Natural killer cell (primary cell): Measurements from ENCODE around the gene KRTAP9-1. TPM values are rescaled to one million over a fixed set of nuclear protein-coding genes. Genes with fewer than 3 reads are reported as not detected.
"Not testable (repeated sequence)": the region's sequence is repeated elsewhere in the genome, so short reads cannot be mapped to it uniquely, and the experiment has no call there.

Experiments
- ATAC-seq, 3 donors: fragments of 150-1000 bp in 2 of 3; fragments of 200-7000 bp in 1 of 3; cut with Tn5 transposase; 1 replicate in 1 of 3; 2 replicates in 2 of 3; pipeline ENCODE4 v1.10.0; 2021; ENCODE audit warnings: mild to moderate bottlenecking in 2 of 3, moderate library complexity in 2 of 3
- DNase-seq, 2 donors: peaks; one replicate each; pipeline versions ENCODE4 v3.0.0 to v3.0.0-alpha.2; 2013 to 2021; ENCODE audit warnings: mixed read lengths in 1 of 2
- H3K27ac ChIP-seq: one replicate; pipeline ENCODE4 v1.5.1; 2013; ENCODE audit warnings: mild to moderate bottlenecking, low read length
- H3K27me3 ChIP-seq: one replicate; pipeline ENCODE4 v1.6.1; 2013; ENCODE audit warnings: low read length; ENCODE audit not compliant: control insufficient read depth, insufficient read depth
- H3K36me3 ChIP-seq: one replicate; pipeline ENCODE4 v1.6.1; 2013; ENCODE audit warnings: low read length; ENCODE audit not compliant: control insufficient read depth, insufficient read depth
- H3K4me1 ChIP-seq: one replicate; pipeline ENCODE4 v1.6.1; 2013; ENCODE audit warnings: low read length; ENCODE audit not compliant: control insufficient read depth, insufficient read depth
- H3K4me3 ChIP-seq: one replicate; pipeline ENCODE4 v1.5.1; 2013; ENCODE audit warnings: low read length
- H3K9me3 ChIP-seq: one replicate; pipeline ENCODE4 v1.6.1; 2013; ENCODE audit warnings: low read length; ENCODE audit not compliant: control insufficient read depth, insufficient read depth
- H3K27ac Mint-ChIP-seq, 2 donors: one replicate each; pipeline ENCODE4 v1.8.0; 2022; ENCODE audit warnings: mild to moderate bottlenecking in 2 of 2, mixed read lengths in 2 of 2, moderate library complexity in 1 of 2
- H3K27me3 Mint-ChIP-seq, 2 donors: one replicate each; pipeline ENCODE4 v1.8.0; 2022; ENCODE audit warnings: low read depth in 2 of 2, mixed read lengths in 2 of 2
- H3K36me3 Mint-ChIP-seq: one replicate; pipeline ENCODE4 v1.8.0; 2022; ENCODE audit warnings: mixed read lengths
- H3K4me1 Mint-ChIP-seq, 2 donors: one replicate each; pipeline ENCODE4 v1.8.0; 2022; ENCODE audit warnings: mixed read lengths in 2 of 2
- H3K4me3 Mint-ChIP-seq: one replicate; pipeline ENCODE4 v1.8.0; 2022; ENCODE audit warnings: mild to moderate bottlenecking, moderate library complexity, mixed read lengths
- H3K9me3 Mint-ChIP-seq, 2 donors: one replicate each; pipeline ENCODE4 v1.8.0; 2022; ENCODE audit warnings: mixed read lengths in 2 of 2
- WGBS: methylation state at CpG from one replicate; pipeline ENCODE4 v1.1.7; 2013; ENCODE audit warnings: missing lambda C conversion rate; ENCODE audit not compliant: insufficient coverage; 5-methylcytosine and 5-hydroxymethylcytosine counted together
- intact Hi-C: fragments of 100-400 bp; cut with micrococcal nuclease; formaldehyde crosslinking; loops from one replicate; pipeline ENCODE4 v1.14.2; 2022
- total RNA-seq, 4 donors: library from RNA; stranded (reverse); fragments of 120-200 nt in 1 of 4; gene quantifications; one replicate each; pipeline versions ENCODE4 v1.2.3 to v1.2.4, GENCODE V29; 2013 to 2022
- TF ChIP-seq, protein P1 (sequence below): fragments of 200-600 bp; IDR thresholded peaks from one replicate; pipeline ENCODE4 v1.8.0; 2022; ENCODE audit warnings: antibody characterized with exemption

The KRTAP9-1 gene
- total RNA-seq, 3 donors from 2014 or later (not counting 1 experiment from before 2014, with no cell fraction given): not detected

DNA sequence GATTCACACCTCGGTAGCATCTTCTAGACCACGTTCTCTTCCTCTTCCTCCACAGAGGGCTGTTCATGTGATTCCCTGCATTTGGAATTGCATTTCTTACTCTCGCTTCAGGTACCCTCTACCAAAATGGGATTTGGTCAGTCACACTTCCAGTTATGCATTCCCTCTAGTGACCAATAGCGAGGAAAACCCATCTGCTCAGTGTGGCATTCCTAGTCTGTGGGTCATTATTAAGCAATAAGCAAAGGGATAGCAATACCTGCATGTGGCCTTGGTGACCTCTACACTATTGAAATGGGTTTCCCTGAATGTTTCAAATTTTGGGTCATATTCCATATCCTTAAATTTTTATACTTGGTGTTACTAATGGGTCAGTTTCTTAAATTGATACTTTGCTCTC, 39.7 kb upstream of the KRTAP9-1 start:
- peaks cover 21 to 26% of the 10 kb centered on the region in 2 donors for H3K27me3 Mint-ChIP-seq
- no peaks in the 10 kb centered on the region for H3K4me1 Mint-ChIP-seq
- 90% methylated on average over 4 of the region's 4 CpGs for WGBS
- Histone ChIP-seq H3K4me1 (no peaks in the 10 kb centered on the region), H3K9me3 (no peaks in the 10 kb centered on the region), H3K4me3 (no peak overlapping the region), H3K36me3 (no peaks in the 10 kb centered on the region), H3K27ac (no peak overlapping the region), H3K27me3 (no peaks in the 10 kb centered on the region)
- no peak overlapping the region for H3K27ac Mint-ChIP-seq
- H3K36me3 Mint-ChIP-seq: no peaks in the 10 kb centered on the region
- no peaks in the 10 kb centered on the region for H3K9me3 Mint-ChIP-seq
- no peak for ATAC-seq
- TF ChIP-seq, protein P1, sequence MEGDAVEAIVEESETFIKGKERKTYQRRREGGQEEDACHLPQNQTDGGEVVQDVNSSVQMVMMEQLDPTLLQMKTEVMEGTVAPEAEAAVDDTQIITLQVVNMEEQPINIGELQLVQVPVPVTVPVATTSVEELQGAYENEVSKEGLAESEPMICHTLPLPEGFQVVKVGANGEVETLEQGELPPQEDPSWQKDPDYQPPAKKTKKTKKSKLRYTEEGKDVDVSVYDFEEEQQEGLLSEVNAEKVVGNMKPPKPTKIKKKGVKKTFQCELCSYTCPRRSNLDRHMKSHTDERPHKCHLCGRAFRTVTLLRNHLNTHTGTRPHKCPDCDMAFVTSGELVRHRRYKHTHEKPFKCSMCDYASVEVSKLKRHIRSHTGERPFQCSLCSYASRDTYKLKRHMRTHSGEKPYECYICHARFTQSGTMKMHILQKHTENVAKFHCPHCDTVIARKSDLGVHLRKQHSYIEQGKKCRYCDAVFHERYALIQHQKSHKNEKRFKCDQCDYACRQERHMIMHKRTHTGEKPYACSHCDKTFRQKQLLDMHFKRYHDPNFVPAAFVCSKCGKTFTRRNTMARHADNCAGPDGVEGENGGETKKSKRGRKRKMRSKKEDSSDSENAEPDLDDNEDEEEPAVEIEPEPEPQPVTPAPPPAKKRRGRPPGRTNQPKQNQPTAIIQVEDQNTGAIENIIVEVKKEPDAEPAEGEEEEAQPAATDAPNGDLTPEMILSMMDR: no peak
- DNase-seq: no peak
- intact Hi-C loops: no loop called here
- no peak overlapping the region for H3K4me3 Mint-ChIP-seq

DNA sequence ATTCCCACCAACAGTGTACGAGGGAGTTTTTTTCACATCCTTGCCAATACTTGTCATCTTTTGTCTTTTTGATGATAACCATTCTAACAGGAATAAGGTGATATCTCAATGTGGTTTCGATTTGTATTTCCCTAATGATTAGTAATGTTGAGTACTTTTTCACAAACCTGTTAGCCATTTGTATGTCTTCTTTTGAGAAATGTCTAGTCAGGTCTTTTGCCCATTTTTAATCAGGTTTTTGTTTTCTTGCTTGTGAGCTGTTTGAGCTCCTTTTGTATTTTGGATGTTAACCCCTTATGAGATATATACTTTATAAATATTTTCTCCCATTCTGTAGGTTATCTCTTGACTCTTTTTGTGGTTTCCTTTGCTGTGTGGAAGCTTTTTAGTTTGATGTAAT, 38.2 kb upstream of the KRTAP9-1 start:
- Histone ChIP-seq H3K27ac (no peak overlapping the region), H3K4me3 (no peak overlapping the region), H3K36me3 (no peaks in the 10 kb centered on the region), H3K27me3 (peaks cover 5% of the 10 kb centered on the region), H3K4me1 (no peaks in the 10 kb centered on the region), H3K9me3 (no peaks in the 10 kb centered on the region)
- WGBS: 60% methylated on average over 1 of the region's 2 CpGs
- Mint-ChIP-seq H3K4me3 (no peak overlapping the region), H3K9me3 (no peaks in the 10 kb centered on the region), H3K36me3 (no peaks in the 10 kb centered on the region), H3K4me1 (no peaks in the 10 kb centered on the region), H3K27ac (no peak overlapping the region), H3K27me3 (peaks cover 26 to 37% of the 10 kb centered on the region in 2 donors)
- no peak for DNase-seq
- no peak for ATAC-seq
- intact Hi-C loops: no loop called here
- TF ChIP-seq, protein P1: no peak

DNA sequence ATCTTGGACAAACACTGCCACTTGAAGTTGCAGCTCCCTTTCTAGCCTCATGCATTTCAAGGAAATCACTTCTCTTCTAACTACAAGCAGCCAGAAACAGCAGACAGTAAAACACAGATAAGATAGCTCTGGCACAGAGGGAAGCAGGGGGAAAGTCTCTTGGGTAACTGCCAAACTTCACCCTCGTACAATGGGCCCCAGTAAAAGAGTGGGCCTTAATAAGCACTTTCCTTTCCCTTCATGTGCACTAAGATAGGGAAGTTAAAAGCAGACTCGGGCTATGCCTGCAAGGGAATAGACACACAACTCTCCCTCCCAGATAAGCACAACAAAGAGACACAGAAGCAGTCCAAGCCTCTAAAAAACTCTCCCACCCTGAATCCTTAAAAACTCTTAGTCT, 35.8 kb upstream of the KRTAP9-1 start:
- no peak overlapping the region for H3K27ac Mint-ChIP-seq
- TF ChIP-seq, protein P1: no peak
- intact Hi-C loops: no loop called here
- H3K4me3 ChIP-seq: no peak overlapping the region
- ATAC-seq: no peak
- H3K9me3 Mint-ChIP-seq: no peaks in the 10 kb centered on the region
- DNase-seq: no peak
- no peak overlapping the region for H3K4me3 Mint-ChIP-seq
- H3K36me3 Mint-ChIP-seq: no peaks in the 10 kb centered on the region
- H3K27me3 Mint-ChIP-seq: peaks cover 39 to 49% of the 10 kb centered on the region in 2 donors
- no peaks in the 10 kb centered on the region for H3K4me1 Mint-ChIP-seq
- H3K27me3 ChIP-seq: peaks cover 16% of the 10 kb centered on the region
- H3K27ac ChIP-seq: no peak overlapping the region
- no peaks in the 10 kb centered on the region for H3K36me3 ChIP-seq
- no peaks in the 10 kb centered on the region for H3K4me1 ChIP-seq
- H3K9me3 ChIP-seq: no peaks in the 10 kb centered on the region
- WGBS: 37% methylated on average over 2 of the region's 2 CpGs

DNA sequence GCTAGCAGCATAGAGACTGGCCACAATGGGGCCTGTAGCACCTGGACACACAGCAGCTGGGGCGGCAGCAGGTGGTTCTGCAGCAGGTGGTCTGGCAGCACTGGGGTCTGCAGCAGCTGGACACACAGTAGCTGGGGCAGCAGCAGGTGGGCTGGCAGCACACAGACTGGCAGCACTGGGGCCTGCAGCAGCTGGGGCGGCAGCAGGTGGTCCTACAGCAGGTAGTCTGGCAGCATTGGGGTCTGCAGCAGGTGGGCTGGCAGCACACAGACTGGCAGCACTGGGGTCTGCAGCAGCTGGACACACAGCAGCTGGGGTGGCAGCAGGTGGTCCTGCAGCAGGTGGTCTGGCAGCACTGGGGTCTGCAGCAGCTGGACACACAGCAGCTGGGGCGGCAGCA, 29.5 kb upstream of the KRTAP9-1 start:
- 93% methylated on average over 3 of the region's 3 CpGs for WGBS
- H3K36me3 Mint-ChIP-seq, H3K4me3 Mint-ChIP-seq, intact Hi-C loops, ATAC-seq, H3K4me1 Mint-ChIP-seq, H3K27ac Mint-ChIP-seq, H3K9me3 Mint-ChIP-seq, DNase-seq, H3K4me1 ChIP-seq, H3K4me3 ChIP-seq, H3K27ac ChIP-seq, H3K9me3 ChIP-seq, H3K36me3 ChIP-seq: not testable (repeated sequence)
- H3K27me3 Mint-ChIP-seq: peaks cover 25 to 55% of the 10 kb centered on the region in 2 donors
- H3K27me3 ChIP-seq: peaks cover 16% of the 10 kb centered on the region
